ENCODE results near the gene SURF6.

DNA sequence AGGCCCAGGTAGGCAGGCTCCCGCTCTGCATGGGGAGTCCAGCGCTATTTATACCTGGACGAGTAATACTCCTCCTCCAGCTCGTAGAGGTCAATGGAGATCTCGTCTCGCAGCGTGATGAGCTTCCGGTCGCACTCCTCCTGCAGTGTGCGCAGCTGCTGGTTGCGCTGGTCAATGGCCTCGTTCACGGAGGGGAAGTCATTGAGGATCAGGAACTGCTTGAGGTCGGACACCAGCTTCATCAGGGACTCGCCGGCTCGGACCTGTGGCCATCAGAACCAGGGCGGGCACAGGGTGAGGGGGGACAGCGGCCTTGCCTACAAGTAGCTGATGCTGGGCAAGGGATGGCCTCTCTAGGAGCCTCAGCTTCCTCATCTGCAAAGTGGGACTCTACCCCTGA lies 8.1 kb upstream of the SURF6 start:
- TF ChIP-seq, protein P1, sequence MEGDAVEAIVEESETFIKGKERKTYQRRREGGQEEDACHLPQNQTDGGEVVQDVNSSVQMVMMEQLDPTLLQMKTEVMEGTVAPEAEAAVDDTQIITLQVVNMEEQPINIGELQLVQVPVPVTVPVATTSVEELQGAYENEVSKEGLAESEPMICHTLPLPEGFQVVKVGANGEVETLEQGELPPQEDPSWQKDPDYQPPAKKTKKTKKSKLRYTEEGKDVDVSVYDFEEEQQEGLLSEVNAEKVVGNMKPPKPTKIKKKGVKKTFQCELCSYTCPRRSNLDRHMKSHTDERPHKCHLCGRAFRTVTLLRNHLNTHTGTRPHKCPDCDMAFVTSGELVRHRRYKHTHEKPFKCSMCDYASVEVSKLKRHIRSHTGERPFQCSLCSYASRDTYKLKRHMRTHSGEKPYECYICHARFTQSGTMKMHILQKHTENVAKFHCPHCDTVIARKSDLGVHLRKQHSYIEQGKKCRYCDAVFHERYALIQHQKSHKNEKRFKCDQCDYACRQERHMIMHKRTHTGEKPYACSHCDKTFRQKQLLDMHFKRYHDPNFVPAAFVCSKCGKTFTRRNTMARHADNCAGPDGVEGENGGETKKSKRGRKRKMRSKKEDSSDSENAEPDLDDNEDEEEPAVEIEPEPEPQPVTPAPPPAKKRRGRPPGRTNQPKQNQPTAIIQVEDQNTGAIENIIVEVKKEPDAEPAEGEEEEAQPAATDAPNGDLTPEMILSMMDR (IDR thresholded peaks at IDR 0.05) = no peak
- TF ChIP-seq, protein P2, sequence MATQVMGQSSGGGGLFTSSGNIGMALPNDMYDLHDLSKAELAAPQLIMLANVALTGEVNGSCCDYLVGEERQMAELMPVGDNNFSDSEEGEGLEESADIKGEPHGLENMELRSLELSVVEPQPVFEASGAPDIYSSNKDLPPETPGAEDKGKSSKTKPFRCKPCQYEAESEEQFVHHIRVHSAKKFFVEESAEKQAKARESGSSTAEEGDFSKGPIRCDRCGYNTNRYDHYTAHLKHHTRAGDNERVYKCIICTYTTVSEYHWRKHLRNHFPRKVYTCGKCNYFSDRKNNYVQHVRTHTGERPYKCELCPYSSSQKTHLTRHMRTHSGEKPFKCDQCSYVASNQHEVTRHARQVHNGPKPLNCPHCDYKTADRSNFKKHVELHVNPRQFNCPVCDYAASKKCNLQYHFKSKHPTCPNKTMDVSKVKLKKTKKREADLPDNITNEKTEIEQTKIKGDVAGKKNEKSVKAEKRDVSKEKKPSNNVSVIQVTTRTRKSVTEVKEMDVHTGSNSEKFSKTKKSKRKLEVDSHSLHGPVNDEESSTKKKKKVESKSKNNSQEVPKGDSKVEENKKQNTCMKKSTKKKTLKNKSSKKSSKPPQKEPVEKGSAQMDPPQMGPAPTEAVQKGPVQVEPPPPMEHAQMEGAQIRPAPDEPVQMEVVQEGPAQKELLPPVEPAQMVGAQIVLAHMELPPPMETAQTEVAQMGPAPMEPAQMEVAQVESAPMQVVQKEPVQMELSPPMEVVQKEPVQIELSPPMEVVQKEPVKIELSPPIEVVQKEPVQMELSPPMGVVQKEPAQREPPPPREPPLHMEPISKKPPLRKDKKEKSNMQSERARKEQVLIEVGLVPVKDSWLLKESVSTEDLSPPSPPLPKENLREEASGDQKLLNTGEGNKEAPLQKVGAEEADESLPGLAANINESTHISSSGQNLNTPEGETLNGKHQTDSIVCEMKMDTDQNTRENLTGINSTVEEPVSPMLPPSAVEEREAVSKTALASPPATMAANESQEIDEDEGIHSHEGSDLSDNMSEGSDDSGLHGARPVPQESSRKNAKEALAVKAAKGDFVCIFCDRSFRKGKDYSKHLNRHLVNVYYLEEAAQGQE (IDR thresholded peaks at IDR 0.05; ENCODE audit: insufficient read depth in 1 of 2, low read depth in 2 of 2, low read length in 1 of 2) = no peak
- TF ChIP-seq SIN3A (IDR thresholded peaks at IDR 0.05; ENCODE audit: borderline replicate concordance, insufficient read depth, low read depth, low read length) = no peak
